Transverse colon (tissue), 3 donors: Measurements from ENCODE around the gene HIVEP2.

ENCODE experiments used
- CTCF ChIP-seq, 5 experiments: fragments of 200-600 bp in 3 of 5; fragments of 450-650 bp in 2 of 5; sonication (generic) in 3 of 5; IDR thresholded peaks; 1 replicate in 2 of 5; 2 replicates in 3 of 5; pipeline ENCODE4 v1.5.1; 2016 to 2017; ENCODE audit warnings: antibody characterized with exemption in 5 of 5, inconsistent platforms in 3 of 5, mild to moderate bottlenecking in 2 of 5, moderate library complexity in 1 of 5
- EP300 ChIP-seq: sonication (generic); formaldehyde crosslinking; IDR thresholded peaks from one replicate; pipeline ENCODE4 v1.6.1; 2017; ENCODE audit warnings: antibody characterized with exemption, low read depth
- POLR2A ChIP-seq: fragments of 450-650 bp; IDR thresholded peaks from one replicate; pipeline ENCODE4 v1.6.1; 2016; ENCODE audit warnings: antibody characterized with exemption, mild to moderate bottlenecking, moderate library complexity

- TF ChIP-seq CTCF (IDR thresholded peaks at IDR 0.05): no peak
- no peak for TF ChIP-seq EP300
- TF ChIP-seq POLR2A: no peak
Observed at GRCh38 chr6:142750998-142751397, 194.0 kb downstream of the HIVEP2 start.
